Activated CD8-positive, alpha-beta T cell treated with anti-CD3 and anti-CD28 coated beads for 36 hours (primary cell): ENCODE measurements around the gene NFATC2. TPM values are rescaled to one million over a fixed set of nuclear protein-coding genes. Genes with fewer than 3 reads are reported as not detected.

Experiments used
- ATAC-seq: fragments of 200-7000 bp; cut with Tn5 transposase; one replicate; pipeline ENCODE4 v1.10.0; 2021; ENCODE audit warnings: mild to moderate bottlenecking, moderate library complexity
- CTCF ChIA-PET: fragments of 350-600 bp; sonication (Branson Sonifier 250); formaldehyde crosslinking; loops from one replicate; lab custom pipeline; 2021; ENCODE audit warnings: antibody characterized with exemption; lab: Charles Lee
- POLR2A ChIA-PET: fragments of 350-600 bp; sonication (Branson Sonifier 250); formaldehyde crosslinking; loops from one replicate; lab custom pipeline; 2021; ENCODE audit warnings: antibody characterized with exemption; lab: Charles Lee
- DNase-seq: peaks from one replicate; pipeline ENCODE4 v3.0.0-alpha.2; 2020
- H3K27ac Mint-ChIP-seq: one replicate; pipeline ENCODE4 v1.8.0; 2021; ENCODE audit warnings: mild to moderate bottlenecking, mixed read lengths
- H3K27me3 Mint-ChIP-seq: one replicate; pipeline ENCODE4 v1.8.0; 2021; ENCODE audit warnings: mixed read lengths
- H3K36me3 Mint-ChIP-seq: one replicate; pipeline ENCODE4 v1.8.0; 2021; ENCODE audit warnings: low read depth, mixed read lengths
- H3K4me1 Mint-ChIP-seq: one replicate; pipeline ENCODE4 v1.8.0; 2021; ENCODE audit warnings: low read depth, mixed read lengths
- H3K4me3 Mint-ChIP-seq: one replicate; pipeline ENCODE4 v1.8.0; 2021; ENCODE audit warnings: mild to moderate bottlenecking, moderate library complexity, mixed read lengths
- H3K9me3 Mint-ChIP-seq: one replicate; pipeline ENCODE4 v1.8.0; 2021; ENCODE audit warnings: mixed read lengths
- intact Hi-C: fragments of 100-400 bp; cut with micrococcal nuclease; formaldehyde crosslinking; loops from one replicate; pipeline ENCODE4 v1.10.0; 2022
- total RNA-seq, 2 experiments: library from RNA; stranded (reverse); gene quantifications; one replicate each; pipeline ENCODE4 v1.2.3, GENCODE V29; 2021
- TF ChIP-seq, protein P1 (sequence below): fragments of 200-600 bp; IDR thresholded peaks from one replicate; pipeline ENCODE4 v1.8.0; 2022; ENCODE audit warnings: antibody characterized with exemption, mild to moderate bottlenecking

Gene NFATC2
- total RNA-seq, 2 experiments from 2014 or later = 38.3 to 40.9 TPM

DNA sequence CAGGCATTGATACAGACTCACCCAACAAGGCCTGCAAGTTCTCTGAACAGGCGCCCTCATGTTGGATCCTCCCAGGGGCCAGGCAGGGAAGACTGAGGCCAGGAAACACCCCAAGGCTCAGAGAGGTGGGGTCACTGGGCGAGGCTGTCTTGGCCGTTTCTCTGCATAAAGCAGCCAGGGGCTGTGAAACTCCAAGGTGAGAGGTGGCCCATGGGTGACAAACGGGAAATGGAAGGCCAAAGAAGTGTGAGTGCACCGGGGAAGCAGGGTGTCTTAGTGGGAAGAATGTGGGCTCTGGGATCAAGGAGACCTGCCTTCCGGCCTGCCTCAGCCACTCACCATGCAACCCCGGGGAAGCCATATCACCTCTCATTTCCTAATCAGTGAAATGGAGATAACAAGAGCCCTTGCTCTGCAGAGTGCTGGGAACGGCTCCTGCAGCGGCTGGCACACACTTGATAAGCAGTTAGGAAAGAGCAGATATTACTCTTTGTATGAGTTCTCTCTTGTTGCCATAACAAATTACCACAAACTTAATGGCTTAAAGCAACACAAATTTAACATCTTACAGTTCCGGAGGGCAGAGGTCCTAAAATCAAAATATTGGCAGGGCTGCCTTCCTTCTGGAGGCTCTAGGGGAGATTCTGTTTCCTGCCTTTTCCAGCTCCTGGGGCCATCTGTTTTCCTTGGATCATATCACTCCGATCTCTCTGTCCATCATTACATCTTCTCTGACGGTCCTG, 168.6 kb downstream of the NFATC2 start:
- Mint-ChIP-seq H3K27ac (no peak overlapping the region), H3K4me1 (peaks cover 2% of the 10 kb centered on the region), H3K4me3 (no peak overlapping the region), H3K27me3 (no peaks in the 10 kb centered on the region), H3K9me3 (no peaks in the 10 kb centered on the region), H3K36me3 (peaks cover 3% of the 10 kb centered on the region)
- no peak for ATAC-seq
- TF ChIP-seq, protein P1, sequence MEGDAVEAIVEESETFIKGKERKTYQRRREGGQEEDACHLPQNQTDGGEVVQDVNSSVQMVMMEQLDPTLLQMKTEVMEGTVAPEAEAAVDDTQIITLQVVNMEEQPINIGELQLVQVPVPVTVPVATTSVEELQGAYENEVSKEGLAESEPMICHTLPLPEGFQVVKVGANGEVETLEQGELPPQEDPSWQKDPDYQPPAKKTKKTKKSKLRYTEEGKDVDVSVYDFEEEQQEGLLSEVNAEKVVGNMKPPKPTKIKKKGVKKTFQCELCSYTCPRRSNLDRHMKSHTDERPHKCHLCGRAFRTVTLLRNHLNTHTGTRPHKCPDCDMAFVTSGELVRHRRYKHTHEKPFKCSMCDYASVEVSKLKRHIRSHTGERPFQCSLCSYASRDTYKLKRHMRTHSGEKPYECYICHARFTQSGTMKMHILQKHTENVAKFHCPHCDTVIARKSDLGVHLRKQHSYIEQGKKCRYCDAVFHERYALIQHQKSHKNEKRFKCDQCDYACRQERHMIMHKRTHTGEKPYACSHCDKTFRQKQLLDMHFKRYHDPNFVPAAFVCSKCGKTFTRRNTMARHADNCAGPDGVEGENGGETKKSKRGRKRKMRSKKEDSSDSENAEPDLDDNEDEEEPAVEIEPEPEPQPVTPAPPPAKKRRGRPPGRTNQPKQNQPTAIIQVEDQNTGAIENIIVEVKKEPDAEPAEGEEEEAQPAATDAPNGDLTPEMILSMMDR = no peak
- intact Hi-C loops = loop anchor here (2.0 to 5.0 kb wide), 2 partner anchors 221 to 248 kb away; no protein-coding TSS in a partner anchor
- no peak for DNase-seq
- ChIA-PET CTCF (interaction anchor here (0.9 to 4.3 kb wide), 4 partner anchors 222 to 386 kb away, joined by 3 to 47 read pairs (median 15); no protein-coding TSS in a partner anchor), POLR2A (no interaction called here)

DNA sequence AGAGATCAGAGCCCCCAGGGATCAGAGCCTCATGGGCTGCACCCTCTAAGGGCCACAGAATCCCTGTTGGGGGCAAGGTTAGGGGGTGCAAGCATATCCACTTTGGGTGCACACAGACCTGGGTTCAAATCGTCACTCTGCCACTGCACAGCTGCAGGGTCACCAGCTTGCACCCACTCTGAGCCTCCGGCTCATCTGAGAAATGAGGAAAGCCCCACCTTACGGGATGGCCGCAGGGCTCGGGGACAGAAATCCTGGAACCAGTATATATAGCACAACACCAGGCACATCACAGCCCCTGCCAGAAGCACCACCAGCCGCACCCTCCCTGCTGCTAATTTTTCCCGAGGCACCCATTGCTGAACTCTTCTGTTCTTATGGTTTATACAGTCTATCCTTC, 169.6 kb downstream of the NFATC2 start:
- DNase-seq (no peak), ATAC-seq (no peak)
- POLR2A ChIA-PET = no interaction called here
- intact Hi-C loops = loop anchor here (2.0 to 5.0 kb wide), 2 partner anchors 222 to 249 kb away; no protein-coding TSS in a partner anchor
- H3K4me3 Mint-ChIP-seq = no peak overlapping the region
- peaks cover under 1% of the 10 kb centered on the region for H3K36me3 Mint-ChIP-seq
- CTCF ChIA-PET = interaction anchor here (0.7 to 4.3 kb wide), 10 partner anchors 13 to 386 kb away, joined by 3 to 47 read pairs (median 4); no protein-coding TSS in a partner anchor
- H3K9me3 Mint-ChIP-seq = no peaks in the 10 kb centered on the region
- TF ChIP-seq, protein P1 = no peak
- H3K27me3 Mint-ChIP-seq = no peaks in the 10 kb centered on the region
- no peak overlapping the region for H3K27ac Mint-ChIP-seq
- H3K4me1 Mint-ChIP-seq = peaks cover 4% of the 10 kb centered on the region

DNA sequence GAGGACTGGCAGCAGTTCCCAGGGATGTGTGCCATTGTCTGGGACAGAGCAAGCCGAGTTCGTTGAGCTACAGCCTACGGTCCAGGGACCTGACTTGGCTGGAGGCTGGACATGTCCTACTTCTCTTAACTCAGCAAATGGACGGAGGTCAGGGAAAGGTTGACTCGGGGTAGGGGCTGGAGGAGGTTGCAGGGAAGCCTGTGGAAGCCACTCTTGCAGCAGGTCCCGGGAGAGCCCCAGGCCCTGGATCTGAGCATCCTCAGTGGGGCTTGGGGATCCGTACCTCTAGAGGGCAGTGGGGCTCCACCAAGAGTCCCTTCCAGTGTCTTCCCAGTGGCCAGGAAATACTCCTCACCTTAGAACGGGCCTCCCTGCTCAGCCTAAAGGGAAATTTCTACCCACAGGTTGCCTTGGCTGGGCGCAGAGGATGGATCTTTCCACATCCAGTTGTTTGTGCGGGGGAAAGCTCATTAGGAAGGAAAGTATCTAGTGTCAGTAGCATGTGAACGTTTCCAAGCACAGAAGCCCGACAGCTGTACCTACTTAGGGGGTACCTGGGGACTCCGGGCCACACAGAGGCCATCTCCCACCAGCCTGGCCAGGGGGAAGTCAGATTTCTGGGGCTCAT, 170.2 kb downstream of the NFATC2 start:
- no peak overlapping the region for H3K27ac Mint-ChIP-seq
- CTCF ChIA-PET = interaction anchor here (0.7 to 4.3 kb wide), 12 partner anchors 14 to 382 kb away, joined by 3 to 47 read pairs (median 3); no protein-coding TSS in a partner anchor
- POLR2A ChIA-PET = no interaction called here

DNA sequence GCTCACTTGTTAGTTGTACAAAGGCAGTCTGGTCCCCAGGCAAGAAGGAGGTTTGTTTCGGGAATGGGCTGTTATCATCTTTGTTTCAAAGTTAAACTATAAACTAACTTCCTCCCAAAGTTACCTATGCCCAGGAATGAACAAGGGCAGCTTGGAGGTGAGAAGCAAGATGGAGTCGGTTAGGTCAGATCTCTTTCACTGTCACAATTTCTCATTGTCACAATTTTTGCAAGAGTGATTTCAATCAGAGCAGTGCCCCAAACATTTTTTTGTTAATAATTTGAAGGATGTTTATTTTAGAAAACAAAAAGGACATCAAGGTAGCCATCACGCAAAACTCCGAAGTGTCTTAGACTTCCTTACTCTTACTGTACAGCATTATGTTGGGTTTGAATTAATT, 170.8 kb downstream of the NFATC2 start:
- TF ChIP-seq, protein P1 = no peak
- no peak for ATAC-seq
- ChIA-PET POLR2A (no interaction called here), CTCF (interaction anchor here (1.0 to 4.3 kb wide), 10 partner anchors 15 to 384 kb away, joined by 3 to 47 read pairs (median 4); no protein-coding TSS in a partner anchor)
- Mint-ChIP-seq H3K4me3 (no peak overlapping the region), H3K27ac (no peak overlapping the region), H3K4me1 (peaks cover 4% of the 10 kb centered on the region), H3K9me3 (no peaks in the 10 kb centered on the region), H3K27me3 (no peaks in the 10 kb centered on the region), H3K36me3 (no peaks in the 10 kb centered on the region)
- no peak for DNase-seq
- intact Hi-C loops = loop anchor here (2.0 to 5.0 kb wide), 2 partner anchors 223 to 251 kb away; no protein-coding TSS in a partner anchor

More for the DNA sequence above, 170.2 kb downstream of the NFATC2 start:
- intact Hi-C loops = loop anchor here (2.0 to 5.0 kb wide), 2 partner anchors 223 to 250 kb away; no protein-coding TSS in a partner anchor
- TF ChIP-seq, protein P1 = peak; percentile 77
- Mint-ChIP-seq H3K9me3 (no peaks in the 10 kb centered on the region), H3K4me1 (peaks cover 4% of the 10 kb centered on the region), H3K4me3 (no peak overlapping the region), H3K27me3 (no peaks in the 10 kb centered on the region), H3K36me3 (no peaks in the 10 kb centered on the region)
- ATAC-seq (peak; percentile 87), DNase-seq (peak; percentile 75)
